Spleen (tissue), 11 donors: Measurements from ENCODE around the gene MICU1. TPM values are rescaled to one million over a fixed set of nuclear protein-coding genes. Genes with fewer than 3 reads are reported as not detected.

Experiments
- DNase-seq: peaks from one replicate; pipeline ENCODE4 v3.0.0-alpha.2; 2020
- H3K27ac ChIP-seq, 8 donors: fragments of 200-600 bp; sonication (generic) in 7 of 8; 1 replicate in 4 of 8; 2 replicates in 4 of 8; pipeline versions ENCODE4 v1.5.0 to v1.8.0; 2016 to 2021; ENCODE audit warnings: inconsistent platforms in 4 of 8, mild to moderate bottlenecking in 4 of 8, moderate library complexity in 1 of 8
- H3K27me3 ChIP-seq, 7 donors: fragments of 200-600 bp; sonication (generic) in 6 of 7; replicated peaks in 1 of 7; 1 replicate in 4 of 7; 2 replicates in 3 of 7; pipeline versions ENCODE4 v1.5.0 to v1.8.0; 2016 to 2021; ENCODE audit warnings: inconsistent platforms in 3 of 7, mild to moderate bottlenecking in 1 of 7
- H3K36me3 ChIP-seq, 6 donors: fragments of 200-600 bp; sonication (generic) in 5 of 6; 1 replicate in 4 of 6; 2 replicates in 2 of 6; pipeline versions ENCODE4 v1.5.0 to v1.8.0; 2016 to 2021; ENCODE audit warnings: inconsistent platforms in 2 of 6
- H3K4me1 ChIP-seq, 6 donors: fragments of 200-600 bp; sonication (generic) in 5 of 6; 1 replicate in 3 of 6; 2 replicates in 3 of 6; pipeline versions ENCODE4 v1.5.0 to v1.8.0; 2016 to 2021; ENCODE audit warnings: inconsistent platforms in 3 of 6
- H3K4me3 ChIP-seq, 8 donors: fragments of 200-600 bp; sonication (generic) in 7 of 8; 1 replicate in 4 of 8; 2 replicates in 4 of 8; pipeline versions ENCODE4 v1.5.0 to v1.8.0; 2016 to 2021; ENCODE audit warnings: inconsistent platforms in 4 of 8, mild to moderate bottlenecking in 4 of 8, moderate library complexity in 2 of 8
- H3K9me3 ChIP-seq, 8 donors: fragments of 200-600 bp; sonication (generic) in 7 of 8; 1 replicate in 4 of 8; 2 replicates in 4 of 8; pipeline versions ENCODE4 v1.5.0 to v1.8.0; 2016 to 2021; ENCODE audit warnings: inconsistent platforms in 4 of 8
- CTCF ChIP-seq, 11 experiments: fragments of 200-600 bp in 7 of 11; fragments of 450-650 bp in 4 of 11; sonication (generic) in 4 of 11; IDR thresholded peaks in 8 of 11; conservative IDR thresholded peaks in 3 of 11; 1 replicate in 7 of 11; 2 replicates in 4 of 11; pipeline versions ENCODE4 v1.4.0 to v1.8.0; 2016 to 2021; ENCODE audit warnings: antibody characterized with exemption in 11 of 11, inconsistent platforms in 4 of 11, mild to moderate bottlenecking in 1 of 11
- POLR2A ChIP-seq, 3 donors: fragments of 450-650 bp; IDR thresholded peaks; one replicate each; pipeline ENCODE4 v1.5.1; 2017; ENCODE audit warnings: antibody characterized with exemption in 3 of 3, mild to moderate bottlenecking in 1 of 3
- POLR2AphosphoS5 ChIP-seq, 3 donors: sonication (generic); formaldehyde crosslinking; IDR thresholded peaks; one replicate each; pipeline ENCODE4 v1.5.1; 2017; ENCODE audit warnings: antibody characterized with exemption in 3 of 3
- WGBS, 5 donors: extraction: QIAGEN DNeasy Blood & Tissue Kit in 3 of 5; methylation state at CpG; one replicate each; pipeline versions ENCODE4 v1.1.5 to v1.1.7; 2013 to 2018; 5-methylcytosine and 5-hydroxymethylcytosine counted together
- intact Hi-C: fragments of 100-400 bp; cut with DNase I; formaldehyde crosslinking; loops from one replicate; pipeline ENCODE4 v1.15.0; 2023; ENCODE audit warnings: low total_unique reads
- polyA plus RNA-seq, 3 donors: library from polyadenylated mRNA; stranded (reverse); fragments of 200-250 nt; gene quantifications; one replicate each; pipeline ENCODE4 v1.2.1, GENCODE V29; 2013
- total RNA-seq, 7 donors: library from RNA; depleted of rRNA in 3 of 7; stranded (reverse); fragments of >200 nt in 3 of 7; fragmentation: NEBNext Ultra II Directional in 4 of 7; extraction: Animal tissue kit (Norgen Biotek cat#: 25700) in 4 of 7; gene quantifications; one replicate each; pipeline versions ENCODE4 v1.1.0 to v1.2.1, GENCODE V29; 2016 to 2021
- donor health status: healthy with polysubstance abuse.
- donor health status: DM: no; HTN: no; CAD: no; lungs with moderate emphysema.
- donor health status: DM: no; HTN: no; CAD: no.
- donor health status: Bipolar disorder and iron deficiency.
- donor health status: healthy.
- donor health status: DM: no; HTN: no; CAD: no.
- donor health status: DM: yes; HTN: yes; CAD: no.

The MICU1 gene
- total and polyA plus RNA-seq, 10 donors = 16.4 to 58.4 (median 46.5) TPM

- intact Hi-C loops = no loop called here
These were observed 37.6 kb downstream of the MICU1 start for GRCh38 chr10:72588266-72588665.

GRCh38 chr10:72587568-72587967 lies 38.3 kb downstream of the MICU1 start:
- Histone ChIP-seq H3K9me3 (no peaks in the 10 kb centered on the region), H3K4me3 (no peak overlapping the region), H3K27me3 (no peaks in the 10 kb centered on the region), H3K27ac (no peak overlapping the region), H3K36me3 (no peaks in the 10 kb centered on the region), H3K4me1 (peaks cover 0 to 10% (median 0%) of the 10 kb centered on the region in 6 donors)
- intact Hi-C loops = no loop called here
- TF ChIP-seq POLR2AphosphoS5 (IDR thresholded peaks at IDR 0.05) (no peak), POLR2A (IDR thresholded peaks at IDR 0.05) (no peak), CTCF (IDR thresholded peaks at IDR 0.05 in 8 of 11, conservative IDR thresholded peaks at IDR 0.05 in 3 of 11) (no peak)
- WGBS, 5 donors = 93 to 98% (median 95%) methylated on average over 5 of the region's 5 CpGs
- no peak for DNase-seq

More at GRCh38 chr10:72588266-72588665, 37.6 kb downstream of the MICU1 start:
- 73 to 83% (median 80%) methylated on average over 3 of the region's 3 CpGs for WGBS, 5 donors
- TF ChIP-seq POLR2AphosphoS5 (IDR thresholded peaks at IDR 0.05) (no peak), CTCF (IDR thresholded peaks at IDR 0.05 in 8 of 11, conservative IDR thresholded peaks at IDR 0.05 in 3 of 11) (no peak), POLR2A (IDR thresholded peaks at IDR 0.05) (no peak)
- Histone ChIP-seq H3K9me3 (no peaks in the 10 kb centered on the region), H3K36me3 (no peaks in the 10 kb centered on the region), H3K4me1 (peaks cover 0 to 12% (median under 1%) of the 10 kb centered on the region in 6 donors), H3K27me3 (no peaks in the 10 kb centered on the region), H3K27ac (no peak overlapping the region), H3K4me3 (no peak overlapping the region)
- DNase-seq = no peak

- WGBS, 5 donors = 91 to 98% (median 93%) methylated on average over 4 of the region's 4 CpGs
- Histone ChIP-seq H3K9me3 (no peaks in the 10 kb centered on the region), H3K4me1 (no peaks in the 10 kb centered on the region), H3K27ac (no peak overlapping the region), H3K36me3 (no peaks in the 10 kb centered on the region), H3K4me3 (no peak overlapping the region), H3K27me3 (no peaks in the 10 kb centered on the region)
- no peak for DNase-seq
- TF ChIP-seq POLR2AphosphoS5 (IDR thresholded peaks at IDR 0.05) (no peak), POLR2A (IDR thresholded peaks at IDR 0.05) (no peak), CTCF (IDR thresholded peaks at IDR 0.05 in 8 of 11, conservative IDR thresholded peaks at IDR 0.05 in 3 of 11) (no peak)
- intact Hi-C loops = no loop called here
These were observed 51.2 kb downstream of the MICU1 start for GRCh38 chr10:72574636-72575035.

- no peak for DNase-seq
- H3K36me3 ChIP-seq = no peaks in the 10 kb centered on the region
- WGBS, 5 donors = 89 to 100% (median 95%) methylated on average over 2 of the region's 2 CpGs
- intact Hi-C loops = no loop called here
- H3K4me1 ChIP-seq = peaks cover 0 to 3% (median 0%) of the 10 kb centered on the region in 6 donors
- H3K4me3 ChIP-seq = no peak overlapping the region
- TF ChIP-seq CTCF (IDR thresholded peaks at IDR 0.05 in 8 of 11, conservative IDR thresholded peaks at IDR 0.05 in 3 of 11) (no peak), POLR2AphosphoS5 (IDR thresholded peaks at IDR 0.05) (no peak), POLR2A (IDR thresholded peaks at IDR 0.05) (no peak)
- H3K27ac ChIP-seq = no peak overlapping the region
- no peaks in the 10 kb centered on the region for H3K27me3 ChIP-seq
- no peaks in the 10 kb centered on the region for H3K9me3 ChIP-seq
These were observed 52.8 kb downstream of the MICU1 start for GRCh38 chr10:72573079-72573478.
